ENCODE results near the gene ASPG.

ASPG gene

GRCh38 chr14:104104076-104104901 is 18.8 kb downstream of the ASPG start:
- DNase-seq (ENCODE audit: extremely low spot score): no peak
- CTCF ChIA-PET: interaction anchor here (1.0 kb wide), 1 partner anchor 27 kb away, joined by 3 read pairs; no protein-coding TSS in a partner anchor
- no peak for TF ChIP-seq CTCF (IDR thresholded peaks at IDR 0.05; ENCODE audit: control extremely low read depth, extremely low read depth, low read depth, missing control alignments)
- POLR2A ChIA-PET: no interaction called here

GRCh38 chr14:104105071-104105821 is 19.7 kb downstream of the ASPG start:
- no peak for TF ChIP-seq CTCF (IDR thresholded peaks at IDR 0.05; ENCODE audit: control extremely low read depth, extremely low read depth, low read depth, missing control alignments)
- POLR2A ChIA-PET: no interaction called here
- CTCF ChIA-PET: interaction anchor here (1.0 kb wide), 1 partner anchor 28 kb away, joined by 3 read pairs; no protein-coding TSS in a partner anchor
- no peak for DNase-seq (ENCODE audit: extremely low spot score)

GRCh38 chr14:104105822-104106470 is 20.4 kb downstream of the ASPG start:
- no peak for DNase-seq (ENCODE audit: extremely low spot score)
- CTCF ChIA-PET: no interaction called here
- POLR2A ChIA-PET: no interaction called here
- TF ChIP-seq CTCF (IDR thresholded peaks at IDR 0.05; ENCODE audit: control extremely low read depth, extremely low read depth, low read depth, missing control alignments): no peak

GRCh38 chr14:104106471-104106991 is 21.0 kb downstream of the ASPG start:
- CTCF ChIA-PET: no interaction called here
- no peak for DNase-seq (ENCODE audit: extremely low spot score)
- POLR2A ChIA-PET: no interaction called here
- TF ChIP-seq CTCF (IDR thresholded peaks at IDR 0.05; ENCODE audit: control extremely low read depth, extremely low read depth, low read depth, missing control alignments): no peak

GRCh38 chr14:104107101-104107581 is 21.6 kb downstream of the ASPG start:
- POLR2A ChIA-PET: no interaction called here
- DNase-seq (ENCODE audit: extremely low spot score): no peak
- CTCF ChIA-PET: no interaction called here
- no peak for TF ChIP-seq CTCF (IDR thresholded peaks at IDR 0.05; ENCODE audit: control extremely low read depth, extremely low read depth, low read depth, missing control alignments)
